ENCODE data around the gene FARSA. TPM values are rescaled to one million over a fixed set of nuclear protein-coding genes. Genes with fewer than 3 reads are reported as not detected.

Gene FARSA
- total RNA-seq, 2 experiments from 2014 or later: 128 to 138 TPM

- Mint-ChIP-seq H3K27me3 (no peaks in the 10 kb centered on the region), H3K27ac (no peak overlapping the region), H3K36me3 (ENCODE audit: low read depth) (peaks cover 55% of the 10 kb centered on the region), H3K4me1 (ENCODE audit: low read depth) (peaks cover 25% of the 10 kb centered on the region), H3K4me3 (no peak overlapping the region), H3K9me3 (no peaks in the 10 kb centered on the region)
- ChIA-PET CTCF (interaction anchor here (0.8 to 1.3 kb wide), 4 partner anchors 33 to 93 kb away, joined by 3 to 4 read pairs (median 3); no protein-coding TSS in a partner anchor), POLR2A (interaction anchor here (0.7 to 6.4 kb wide), 5 partner anchors 10 to 39 kb away, joined by 3 to 39 read pairs (median 4); partner anchors contain the start of genes GCDH and SYCE2)
- intact Hi-C loops (cut with micrococcal nuclease): loop anchor here (10.0 kb wide), 1 partner anchor 45 kb away; the partner anchor contains the start of genes DNASE2 and KLF1
- ATAC-seq (no peak), DNase-seq (no peak)
- no peak for TF ChIP-seq CTCF (IDR thresholded peaks at IDR 0.05)
These were observed 3.4 kb downstream of the FARSA start for GRCh38 chr19:12930002-12930645.

- DNase-seq (no peak), ATAC-seq (no peak)
- intact Hi-C loops (cut with micrococcal nuclease): no loop called here
- ChIA-PET POLR2A (interaction anchor here (0.7 to 1.6 kb wide), 2 partner anchors 8 to 13 kb away, joined by 3 to 8 read pairs; no protein-coding TSS in a partner anchor), CTCF (interaction anchor here (1.8 kb wide), 1 partner anchor 41 kb away, joined by 5 read pairs; no protein-coding TSS in a partner anchor)
- no peak for TF ChIP-seq CTCF (IDR thresholded peaks at IDR 0.05)
- peaks cover 3% of the 10 kb centered on the region for H3K4me1 Mint-ChIP-seq (ENCODE audit: low read depth)
- no peak overlapping the region for H3K4me3 Mint-ChIP-seq
- no peak overlapping the region for H3K27ac Mint-ChIP-seq
- no peaks in the 10 kb centered on the region for H3K27me3 Mint-ChIP-seq
- H3K36me3 Mint-ChIP-seq (ENCODE audit: low read depth): peaks cover 60% of the 10 kb centered on the region
- H3K9me3 Mint-ChIP-seq: no peaks in the 10 kb centered on the region
These were observed 8.7 kb downstream of the FARSA start for GRCh38 chr19:12924621-12925310.

GRCh38 chr19:12922959-12923358 is 10.6 kb downstream of the FARSA start:
- intact Hi-C loops (cut with micrococcal nuclease): no loop called here
- Mint-ChIP-seq H3K36me3 (ENCODE audit: low read depth) (peaks cover 51% of the 10 kb centered on the region), H3K4me3 (no peak overlapping the region), H3K27me3 (no peaks in the 10 kb centered on the region), H3K9me3 (no peaks in the 10 kb centered on the region), H3K27ac (no peak overlapping the region), H3K4me1 (ENCODE audit: low read depth) (peaks cover 13% of the 10 kb centered on the region)
- TF ChIP-seq CTCF (IDR thresholded peaks at IDR 0.05): no peak
- no peak for ATAC-seq
- DNase-seq: no peak
- CTCF ChIA-PET: no interaction called here
- POLR2A ChIA-PET: interaction anchor here (5.4 kb wide), 1 partner anchor 8 kb away, joined by 39 read pairs; the partner anchor contains the start of gene FARSA

GRCh38 chr19:12921047-12921446 is 12.5 kb downstream of the FARSA start:
- Mint-ChIP-seq H3K9me3 (no peaks in the 10 kb centered on the region), H3K4me1 (ENCODE audit: low read depth) (peaks cover 17% of the 10 kb centered on the region), H3K4me3 (no peak overlapping the region), H3K36me3 (ENCODE audit: low read depth) (peaks cover 39% of the 10 kb centered on the region), H3K27ac (peak overlapping the region; percentile 66), H3K27me3 (no peaks in the 10 kb centered on the region)
- ChIA-PET CTCF (interaction anchor here (2.9 kb wide), 1 partner anchor 44 kb away, joined by 11 read pairs; no protein-coding TSS in a partner anchor), POLR2A (interaction anchor here (0.9 to 5.4 kb wide), 5 partner anchors 10 to 44 kb away, joined by 3 to 39 read pairs (median 3); partner anchors contain the start of gene FARSA)
- DNase-seq: no peak
- intact Hi-C loops (cut with micrococcal nuclease): no loop called here
- no peak for ATAC-seq
- TF ChIP-seq CTCF (IDR thresholded peaks at IDR 0.05): no peak
